Chondrocyte (in vitro differentiated cells): ENCODE results near the gene FAR2. TPM values are rescaled to one million over a fixed set of nuclear protein-coding genes. Genes with fewer than 3 reads are reported as not detected.
A peak's percentile ranks its signal among the peaks of the same experiment; 100 is the strongest.
"Not testable (repeated sequence)": the region's sequence is repeated elsewhere in the genome, so short reads cannot be mapped to it uniquely, and the experiment has no call there.

Experiments
- DNase-seq: peaks from one replicate; pipeline ENCODE4 v3.0.0; 2021; ENCODE audit warnings: mixed read lengths, low spot score
- H3K27ac Mint-ChIP-seq: one replicate; pipeline ENCODE4 v1.8.0; 2021; ENCODE audit warnings: mild to moderate bottlenecking, moderate library complexity, mixed read lengths; ENCODE audit not compliant: unreplicated experiment
- H3K27me3 Mint-ChIP-seq: 2 replicates; pipeline ENCODE4 v1.8.0; 2021; ENCODE audit warnings: low read depth, mixed read lengths
- H3K36me3 Mint-ChIP-seq: 2 replicates; pipeline ENCODE4 v1.8.0; 2021; ENCODE audit warnings: low read depth, mixed read lengths
- H3K4me1 Mint-ChIP-seq: 2 replicates; pipeline ENCODE4 v1.8.0; 2021; ENCODE audit warnings: low read depth, mild to moderate bottlenecking, mixed read lengths
- H3K4me3 Mint-ChIP-seq: one replicate; pipeline ENCODE4 v1.8.0; 2021; ENCODE audit warnings: mild to moderate bottlenecking, moderate library complexity, mixed read lengths; ENCODE audit not compliant: unreplicated experiment
- H3K9me3 Mint-ChIP-seq: 2 replicates; pipeline ENCODE4 v1.8.0; 2021; ENCODE audit warnings: low read depth, mixed read lengths
- total RNA-seq: library from RNA; stranded (reverse); gene quantifications from 3 replicates; pipeline ENCODE4 v1.2.1, GENCODE V29; 2021
- TF ChIP-seq, protein P1 (sequence below): fragments of 200-600 bp; sonication (generic); IDR thresholded peaks from 2 replicates; pipeline ENCODE4 v1.5.0; 2021; ENCODE audit warnings: antibody characterized with exemption, mild to moderate bottlenecking, moderate library complexity

The FAR2 gene
- total RNA-seq, 1 donor from 2014 or later, result 19.6 TPM

DNA sequence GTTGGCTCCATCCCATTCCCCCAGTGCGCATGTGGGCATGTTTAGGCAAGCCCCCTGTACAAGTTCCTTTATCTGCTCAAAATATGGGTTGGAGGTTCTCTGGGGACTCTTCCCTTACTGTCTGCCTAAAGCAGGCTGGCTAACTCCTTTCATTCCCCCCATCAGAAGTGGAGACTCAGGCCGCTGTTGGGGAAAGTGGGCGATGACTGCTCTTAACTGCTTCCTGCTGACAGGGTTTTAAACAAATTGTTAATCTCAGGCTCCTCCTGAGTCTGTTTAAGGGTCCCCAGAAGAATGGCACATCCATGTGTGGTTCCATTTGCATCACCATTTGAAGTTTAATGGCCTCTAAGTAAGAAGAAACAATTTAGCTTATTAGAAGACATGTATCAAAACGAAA, 15.4 kb upstream of the FAR2 start:
- Mint-ChIP-seq H3K27ac (peak overlapping the region; percentile 74), H3K9me3 (peaks cover 2% of the 10 kb centered on the region), H3K27me3 (no peaks in the 10 kb centered on the region), H3K4me3 (no peak overlapping the region), H3K36me3 (no peaks in the 10 kb centered on the region), H3K4me1 (peaks cover 43% of the 10 kb centered on the region)
- DNase-seq, result no peak
- TF ChIP-seq, protein P1, sequence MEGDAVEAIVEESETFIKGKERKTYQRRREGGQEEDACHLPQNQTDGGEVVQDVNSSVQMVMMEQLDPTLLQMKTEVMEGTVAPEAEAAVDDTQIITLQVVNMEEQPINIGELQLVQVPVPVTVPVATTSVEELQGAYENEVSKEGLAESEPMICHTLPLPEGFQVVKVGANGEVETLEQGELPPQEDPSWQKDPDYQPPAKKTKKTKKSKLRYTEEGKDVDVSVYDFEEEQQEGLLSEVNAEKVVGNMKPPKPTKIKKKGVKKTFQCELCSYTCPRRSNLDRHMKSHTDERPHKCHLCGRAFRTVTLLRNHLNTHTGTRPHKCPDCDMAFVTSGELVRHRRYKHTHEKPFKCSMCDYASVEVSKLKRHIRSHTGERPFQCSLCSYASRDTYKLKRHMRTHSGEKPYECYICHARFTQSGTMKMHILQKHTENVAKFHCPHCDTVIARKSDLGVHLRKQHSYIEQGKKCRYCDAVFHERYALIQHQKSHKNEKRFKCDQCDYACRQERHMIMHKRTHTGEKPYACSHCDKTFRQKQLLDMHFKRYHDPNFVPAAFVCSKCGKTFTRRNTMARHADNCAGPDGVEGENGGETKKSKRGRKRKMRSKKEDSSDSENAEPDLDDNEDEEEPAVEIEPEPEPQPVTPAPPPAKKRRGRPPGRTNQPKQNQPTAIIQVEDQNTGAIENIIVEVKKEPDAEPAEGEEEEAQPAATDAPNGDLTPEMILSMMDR, result no peak

DNA sequence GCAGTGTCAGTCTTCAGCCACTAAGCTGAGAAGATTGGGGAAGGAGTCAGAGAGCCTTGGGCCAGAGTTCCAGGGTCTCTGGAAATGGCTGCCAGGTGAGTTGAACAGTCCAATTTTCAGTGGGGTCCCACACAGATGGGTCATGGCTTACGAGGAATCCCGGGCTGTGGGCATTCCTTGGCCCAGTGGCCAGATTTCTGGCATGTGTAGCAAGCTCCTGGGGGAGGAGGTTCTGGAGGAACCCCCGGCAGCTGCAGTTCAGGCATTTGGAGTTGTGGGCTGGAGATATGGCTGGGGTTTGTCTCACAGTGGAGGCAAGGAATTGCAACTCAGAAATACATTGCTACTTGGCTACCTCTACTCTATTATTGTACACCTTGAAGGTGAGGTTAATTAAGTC, 10.8 kb upstream of the FAR2 start:
- H3K4me3 Mint-ChIP-seq, H3K36me3 Mint-ChIP-seq, H3K9me3 Mint-ChIP-seq, H3K27ac Mint-ChIP-seq, H3K27me3 Mint-ChIP-seq, DNase-seq: not testable (repeated sequence)
- peaks cover 21% of the 10 kb centered on the region for H3K4me1 Mint-ChIP-seq

DNA sequence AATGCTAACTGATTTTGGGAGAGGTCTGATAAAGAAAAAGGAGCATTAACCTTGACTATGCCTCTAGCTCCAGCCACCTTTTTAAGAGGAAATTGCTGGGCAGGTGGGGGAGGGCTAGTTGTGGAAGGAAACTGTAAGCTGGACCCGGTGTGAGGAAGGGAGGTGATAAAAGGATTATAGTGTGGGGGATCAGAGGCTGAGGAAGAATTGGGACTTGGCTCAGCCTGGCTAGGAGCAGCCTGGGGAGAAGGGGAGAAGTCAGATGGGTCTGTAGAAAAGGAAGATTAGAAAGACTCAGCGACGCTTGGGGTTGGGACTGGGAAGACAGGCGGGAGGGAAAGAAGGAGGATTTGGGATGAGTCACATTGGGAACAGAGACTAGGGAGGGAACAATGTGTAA, 10.2 kb upstream of the FAR2 start:
- H3K27ac Mint-ChIP-seq, H3K4me3 Mint-ChIP-seq, H3K27me3 Mint-ChIP-seq, H3K36me3 Mint-ChIP-seq, H3K9me3 Mint-ChIP-seq, DNase-seq: not testable (repeated sequence)
- peaks cover 15% of the 10 kb centered on the region for H3K4me1 Mint-ChIP-seq

DNA sequence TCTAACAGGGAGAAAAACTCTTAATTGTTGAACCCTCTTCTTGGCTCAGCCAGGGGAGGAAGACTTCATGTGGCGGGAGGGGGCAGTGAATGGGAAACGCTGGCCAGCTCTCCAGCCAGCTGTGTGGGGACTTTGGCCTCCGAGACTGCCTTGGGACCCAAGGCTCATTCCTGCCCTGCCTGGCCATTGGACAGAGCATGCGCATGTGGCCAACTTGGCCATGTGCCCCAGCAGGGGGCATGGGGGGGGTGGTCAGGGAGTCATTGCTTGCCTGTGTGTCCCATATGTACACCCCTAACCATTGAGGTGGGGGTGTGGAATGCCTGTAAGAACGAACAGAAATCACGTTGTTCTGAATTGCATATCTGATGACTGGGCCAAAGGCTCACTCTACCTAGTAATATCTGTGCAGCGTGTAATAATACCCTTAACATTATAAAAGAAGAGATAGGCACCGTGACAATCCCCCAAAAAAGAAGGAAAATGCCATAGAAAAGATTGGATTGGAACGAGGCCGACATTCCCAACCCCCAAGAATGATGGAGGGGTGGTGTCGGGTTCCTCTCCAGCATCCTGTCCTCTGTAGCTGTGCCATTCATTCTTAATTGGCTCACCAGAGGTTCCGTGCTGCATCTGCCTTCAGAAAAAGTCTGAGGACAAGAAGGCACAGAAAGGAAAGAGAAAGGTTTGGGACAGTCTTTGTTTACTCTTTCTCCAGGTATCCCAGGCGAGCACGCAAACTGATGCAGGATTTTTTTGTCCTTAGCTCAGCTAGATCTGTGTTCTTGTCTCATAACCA, 3.5 kb upstream of the FAR2 start:
- Mint-ChIP-seq H3K4me1 (peaks cover 21% of the 10 kb centered on the region), H3K9me3 (no peaks in the 10 kb centered on the region), H3K27ac (no peak overlapping the region), H3K4me3 (no peak overlapping the region), H3K27me3 (no peaks in the 10 kb centered on the region), H3K36me3 (no peaks in the 10 kb centered on the region)
- TF ChIP-seq, protein P1, result no peak
- no peak for DNase-seq

DNA sequence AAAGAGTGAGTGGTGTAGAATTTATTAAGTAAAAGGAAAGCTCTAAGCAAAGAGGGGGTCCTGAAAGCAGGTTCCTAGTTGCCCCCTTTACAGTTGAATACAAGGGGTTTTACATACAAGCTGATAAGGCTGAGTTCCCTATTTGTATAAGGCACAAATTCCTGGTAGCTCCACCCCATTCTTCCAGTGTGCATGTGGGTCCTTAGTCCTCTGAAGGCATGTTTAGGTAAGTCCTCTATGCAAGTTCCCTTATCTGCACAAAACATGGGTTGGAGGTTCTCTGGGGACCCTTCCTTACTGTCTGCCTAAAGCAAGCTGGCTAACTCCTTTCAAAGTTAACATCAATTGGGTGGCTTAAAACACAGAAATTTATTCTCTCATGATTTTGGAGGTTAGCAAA, 2.9 kb upstream of the FAR2 start:
- Mint-ChIP-seq H3K4me1 (peaks cover 21% of the 10 kb centered on the region), H3K4me3 (no peak overlapping the region)

DNA sequence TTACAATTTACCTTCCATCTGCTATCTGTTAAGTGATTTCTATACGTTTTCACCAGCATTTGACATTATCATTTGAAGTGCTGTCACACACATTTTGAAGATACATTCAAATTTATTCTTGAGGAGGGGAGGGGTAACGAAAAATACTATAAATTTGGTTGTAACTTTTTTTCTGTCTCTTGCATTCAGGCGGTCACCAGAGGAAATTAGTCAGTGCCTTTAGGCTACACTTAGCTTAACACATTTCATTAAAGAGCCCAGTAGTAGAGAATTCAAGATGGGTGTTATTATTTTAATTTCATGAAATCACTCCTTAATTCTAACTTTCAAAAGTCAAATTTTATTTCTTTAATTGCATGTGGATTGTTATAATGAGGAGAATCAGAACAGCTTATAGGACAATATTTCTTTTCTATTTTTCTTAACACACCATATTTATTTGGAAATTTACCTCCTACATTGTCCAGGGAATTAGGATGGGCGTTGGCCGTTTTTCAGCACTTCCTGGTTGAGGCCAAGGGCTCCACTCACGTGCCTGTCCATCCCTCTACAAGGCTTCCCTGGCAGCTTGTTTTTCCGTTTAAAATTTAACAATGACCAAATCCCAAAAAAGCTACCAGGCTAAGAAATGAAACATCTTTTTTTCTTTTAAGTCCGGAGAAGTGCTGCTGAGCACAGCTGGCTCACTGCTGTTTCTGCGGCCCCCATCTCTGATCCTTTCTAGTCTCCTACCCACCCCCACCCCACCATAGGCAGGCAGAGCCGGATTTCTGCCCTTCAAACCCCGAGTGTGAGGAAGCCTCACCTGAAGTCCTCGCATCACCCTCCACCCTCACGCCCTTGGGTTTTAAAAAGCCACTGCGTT, 1.1 kb upstream of the FAR2 start:
- TF ChIP-seq, protein P1, result no peak
- H3K36me3 Mint-ChIP-seq, result no peaks in the 10 kb centered on the region
- DNase-seq, result no peak
- H3K9me3 Mint-ChIP-seq, result no peaks in the 10 kb centered on the region
- no peaks in the 10 kb centered on the region for H3K27me3 Mint-ChIP-seq
- H3K4me3 Mint-ChIP-seq, result peak overlapping the region; percentile 96
- peak overlapping the region; percentile 92 for H3K27ac Mint-ChIP-seq
- peaks cover 21% of the 10 kb centered on the region for H3K4me1 Mint-ChIP-seq

More for the DNA sequence above, 2.9 kb upstream of the FAR2 start:
- H3K36me3 Mint-ChIP-seq, result no peaks in the 10 kb centered on the region
- H3K27ac Mint-ChIP-seq, result no peak overlapping the region
- no peaks in the 10 kb centered on the region for H3K9me3 Mint-ChIP-seq
- TF ChIP-seq, protein P1, result no peak
- DNase-seq, result no peak
- H3K27me3 Mint-ChIP-seq, result no peaks in the 10 kb centered on the region
